ENCODE data around the gene KRT74. TPM values are rescaled to one million over a fixed set of nuclear protein-coding genes. Genes with fewer than 3 reads are reported as not detected.

KRT74 gene
- total RNA-seq, 4 donors from 2014 or later, result not detected

- peaks cover 0 to 5% (median 0%) of the 10 kb centered on the region in 4 donors for H3K4me1 ChIP-seq
- H3K4me3 ChIP-seq, result no peak overlapping the region
These were observed 31.2 kb upstream of the KRT74 start for GRCh38 chr12:52604859-52605258.

GRCh38 chr12:52603314-52603713 is 29.7 kb upstream of the KRT74 start:
- H3K4me3 ChIP-seq, result no peak overlapping the region
- WGBS, 2 donors, result 61 to 71% methylated on average over 2 of the region's 2 CpGs
- TF ChIP-seq EP300 (IDR thresholded peaks at IDR 0.05) (no peak), CTCF (IDR thresholded peaks at IDR 0.05) (no peak), POLR2A (IDR thresholded peaks at IDR 0.05) (no peak)
- no peak overlapping the region for H3K27ac ChIP-seq
- no peak for DNase-seq (ENCODE audit: low spot score in 2 of 2)
- H3K4me1 ChIP-seq, result peaks cover 0 to 5% (median 0%) of the 10 kb centered on the region in 4 donors
- no peaks in the 10 kb centered on the region for H3K36me3 ChIP-seq
- H3K27me3 ChIP-seq, result peaks cover 0 to 36% of the 10 kb centered on the region in 2 donors
- no peaks in the 10 kb centered on the region for H3K9me3 ChIP-seq

More at GRCh38 chr12:52604859-52605258, 31.2 kb upstream of the KRT74 start:
- H3K27me3 ChIP-seq, result peaks cover 0 to 38% of the 10 kb centered on the region in 2 donors
- H3K9me3 ChIP-seq, result no peaks in the 10 kb centered on the region
- no peak overlapping the region for H3K27ac ChIP-seq
- no peak for DNase-seq (ENCODE audit: low spot score in 2 of 2)
- no peaks in the 10 kb centered on the region for H3K36me3 ChIP-seq
- TF ChIP-seq CTCF (IDR thresholded peaks at IDR 0.05) (no peak), EP300 (IDR thresholded peaks at IDR 0.05) (no peak), POLR2A (IDR thresholded peaks at IDR 0.05) (no peak)

GRCh38 chr12:52602552-52602951 is 28.9 kb upstream of the KRT74 start:
- TF ChIP-seq EP300 (IDR thresholded peaks at IDR 0.05) (no peak), CTCF (IDR thresholded peaks at IDR 0.05) (no peak), POLR2A (IDR thresholded peaks at IDR 0.05) (no peak)
- Histone ChIP-seq H3K9me3 (no peaks in the 10 kb centered on the region), H3K36me3 (no peaks in the 10 kb centered on the region), H3K27ac (no peak overlapping the region), H3K4me3 (no peak overlapping the region), H3K27me3 (peaks cover 0 to 33% of the 10 kb centered on the region in 2 donors), H3K4me1 (peaks cover 0 to 5% (median 0%) of the 10 kb centered on the region in 4 donors)
- no peak for DNase-seq (ENCODE audit: low spot score in 2 of 2)
- WGBS, 2 donors, result 84 to 88% methylated on average over 5 of the region's 5 CpGs

- Histone ChIP-seq H3K27me3 (peaks cover 0 to 37% of the 10 kb centered on the region in 2 donors), H3K27ac (no peak overlapping the region), H3K4me1 (peaks cover 0 to 5% (median 0%) of the 10 kb centered on the region in 4 donors), H3K36me3 (no peaks in the 10 kb centered on the region), H3K9me3 (no peaks in the 10 kb centered on the region), H3K4me3 (no peak overlapping the region)
- 65 to 67% methylated on average over 4 of the region's 4 CpGs for WGBS, 2 donors
- no peak for DNase-seq (ENCODE audit: low spot score in 2 of 2)
- no peak for TF ChIP-seq EP300 (IDR thresholded peaks at IDR 0.05)
- no peak for TF ChIP-seq CTCF (IDR thresholded peaks at IDR 0.05)
- TF ChIP-seq POLR2A (IDR thresholded peaks at IDR 0.05), result no peak
These were observed 28.0 kb upstream of the KRT74 start for GRCh38 chr12:52601671-52602070.

GRCh38 chr12:52600941-52601481 is 27.4 kb upstream of the KRT74 start, which contains the start of gene KRT72:
Gene KRT72, minus strand, starts transcription at chr12:52601463. Its CDS starts 11 bp downstream, at chr12:52601452.
- Histone ChIP-seq H3K4me1 (peaks cover 0 to 5% (median 0%) of the 10 kb centered on the region in 4 donors), H3K36me3 (no peaks in the 10 kb centered on the region), H3K27me3 (peaks cover 0 to 40% of the 10 kb centered on the region in 2 donors), H3K4me3 (no peak within 1 kb of the TSS), H3K9me3 (no peaks in the 10 kb centered on the region), H3K27ac (no peak within 1 kb of the TSS)
- TF ChIP-seq EP300 (IDR thresholded peaks at IDR 0.05) (no peak), POLR2A (IDR thresholded peaks at IDR 0.05) (no peak), CTCF (IDR thresholded peaks at IDR 0.05) (no peak)
- DNase-seq (ENCODE audit: low spot score in 2 of 2), result no peak
- WGBS, 2 donors, result 21 to 32% methylated on average over 36 to 45 of the region's 48 CpGs
